ENCODE data around the gene NOC4L.
"Not testable (repeated sequence)": the region's sequence is repeated elsewhere in the genome, so short reads cannot be mapped to it uniquely, and the experiment has no call there.

The NOC4L gene

DNA sequence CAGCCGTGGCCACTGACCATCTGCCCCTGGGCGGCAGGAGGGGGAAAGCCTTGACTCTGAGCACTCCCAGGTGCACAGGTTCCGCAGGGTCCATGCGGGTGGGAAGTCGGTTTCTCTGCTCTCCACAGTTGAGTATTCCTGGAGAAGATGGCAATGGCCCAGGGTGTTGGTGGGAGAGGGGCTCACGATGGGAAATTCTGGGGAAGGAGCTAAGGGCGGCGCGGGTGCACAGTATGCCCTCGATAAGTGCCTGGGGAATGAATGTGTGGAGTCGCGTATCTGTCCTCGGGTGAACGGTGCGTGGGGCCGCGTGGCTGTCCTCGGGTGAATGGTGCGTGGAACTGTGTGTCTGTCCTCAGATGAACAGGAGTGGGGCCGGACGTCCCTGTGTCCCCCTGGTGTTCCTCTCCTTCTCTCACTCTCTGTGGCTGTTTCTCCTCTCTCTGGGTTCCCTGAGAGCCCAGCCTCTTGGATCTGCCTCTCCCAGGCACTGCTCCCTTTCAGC is 38.0 kb downstream of the NOC4L start:
- no peak for DNase-seq (ENCODE audit: low read depth)

DNA sequence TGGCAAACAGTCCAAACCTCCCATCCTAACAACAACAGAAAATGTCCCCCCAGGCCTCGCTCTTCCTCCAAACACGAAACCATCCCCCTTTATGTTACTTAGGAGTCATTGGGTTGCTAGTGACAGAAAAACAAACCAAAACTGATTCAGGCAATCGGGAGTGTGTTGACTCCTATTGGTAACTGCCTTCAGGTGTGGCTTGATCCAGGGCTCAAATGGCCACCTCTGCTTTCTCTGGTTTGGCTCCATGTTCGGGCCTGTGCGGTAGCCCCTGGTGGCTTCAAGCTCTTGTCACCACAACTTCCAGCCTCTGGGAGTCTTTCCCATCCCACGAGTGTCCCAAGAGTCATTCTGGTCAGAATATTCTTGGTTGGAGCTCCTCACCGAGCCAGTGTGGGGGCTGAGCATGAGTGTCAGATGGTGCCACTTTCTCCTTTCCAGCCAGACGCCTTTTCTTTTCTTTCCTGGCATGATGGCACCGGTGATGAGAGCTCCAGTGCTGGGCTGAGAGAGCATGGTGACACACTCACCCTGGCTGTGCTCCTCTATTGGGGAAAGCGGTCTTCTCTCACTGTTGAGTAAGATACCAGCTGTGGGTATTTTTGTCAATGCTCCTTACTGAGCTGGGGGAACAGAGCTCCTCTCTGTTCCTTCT is 38.6 kb downstream of the NOC4L start:
- no peak for DNase-seq (ENCODE audit: low read depth)

GRCh38 chr12:132185705-132186104 is 41.4 kb downstream of the NOC4L start:
- no peak for DNase-seq (ENCODE audit: low read depth)

DNA sequence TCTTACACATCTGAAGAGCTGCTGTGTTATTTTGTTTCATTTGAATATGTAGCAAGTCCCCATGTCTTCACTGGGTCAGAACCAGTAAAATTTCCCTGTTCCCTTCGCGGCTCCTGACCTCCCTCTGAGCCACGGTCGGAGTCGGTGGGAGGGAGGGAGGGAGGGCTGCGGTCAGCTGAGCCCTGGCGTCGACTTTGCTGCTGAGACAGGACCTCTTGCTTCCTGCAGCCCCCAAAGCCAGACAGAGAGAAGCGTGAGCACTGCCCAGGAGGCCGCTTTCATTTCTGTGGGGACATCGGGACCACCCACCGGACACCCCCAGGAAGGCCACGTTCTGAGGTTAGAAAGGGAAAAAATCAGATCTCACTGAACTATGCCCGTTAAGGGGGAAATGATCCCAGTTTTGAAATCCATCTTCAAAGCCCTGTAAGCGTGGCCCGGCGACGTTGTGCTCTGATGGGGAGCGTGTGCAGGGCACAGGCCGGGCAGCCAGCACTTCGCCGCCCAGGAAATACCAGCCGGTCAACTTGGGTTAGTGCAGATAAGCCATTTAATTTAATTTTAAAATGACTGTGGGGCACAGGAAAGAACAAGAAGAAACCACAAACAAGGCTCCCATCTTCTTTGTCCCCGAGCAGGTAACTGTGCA is 42.1 kb downstream of the NOC4L start:
- no peak for DNase-seq (ENCODE audit: low read depth)

GRCh38 chr12:132186857-132187620 is 42.8 kb downstream of the NOC4L start:
- DNase-seq (ENCODE audit: low read depth) = no peak

DNA sequence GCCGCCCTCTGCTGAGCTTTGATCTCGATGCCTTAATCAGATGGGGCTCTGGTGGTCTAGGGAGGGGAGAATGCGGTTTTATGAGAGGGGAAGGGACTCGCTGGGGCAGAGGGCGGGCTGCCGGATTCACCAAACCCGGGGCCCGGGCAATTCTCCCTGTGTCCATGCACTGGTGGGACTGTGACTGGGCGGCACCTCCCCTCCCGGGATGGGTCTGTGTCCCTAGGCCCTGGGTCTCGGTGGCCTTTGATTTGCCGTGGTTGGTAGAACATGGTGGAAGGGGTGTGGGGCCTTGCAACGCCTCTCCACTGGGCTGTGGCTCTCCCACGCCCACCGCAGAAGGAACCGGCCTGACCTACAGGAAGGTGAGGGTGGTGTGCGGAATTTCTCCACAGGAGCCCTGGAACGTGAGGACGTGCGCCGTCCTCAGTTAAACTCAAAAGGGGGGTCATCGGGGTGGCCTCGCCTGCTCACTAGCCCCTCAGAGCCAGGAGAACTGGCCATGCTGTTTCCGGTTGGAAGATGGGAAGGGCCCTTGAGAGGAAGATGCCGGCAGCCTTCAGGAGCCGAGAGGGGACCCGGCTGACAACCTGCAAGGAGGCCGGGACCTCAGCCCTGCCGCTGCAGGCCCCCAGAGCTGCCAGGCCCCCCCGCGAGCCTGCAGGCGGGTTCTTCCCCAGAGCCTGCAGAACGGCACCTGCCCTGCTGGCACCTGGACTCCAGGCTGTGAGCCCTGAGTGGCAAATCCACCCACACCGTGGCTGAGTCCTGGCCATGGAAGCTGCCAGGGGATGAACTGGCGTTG is 43.6 kb downstream of the NOC4L start:
- no peak for DNase-seq (ENCODE audit: low read depth)

DNA sequence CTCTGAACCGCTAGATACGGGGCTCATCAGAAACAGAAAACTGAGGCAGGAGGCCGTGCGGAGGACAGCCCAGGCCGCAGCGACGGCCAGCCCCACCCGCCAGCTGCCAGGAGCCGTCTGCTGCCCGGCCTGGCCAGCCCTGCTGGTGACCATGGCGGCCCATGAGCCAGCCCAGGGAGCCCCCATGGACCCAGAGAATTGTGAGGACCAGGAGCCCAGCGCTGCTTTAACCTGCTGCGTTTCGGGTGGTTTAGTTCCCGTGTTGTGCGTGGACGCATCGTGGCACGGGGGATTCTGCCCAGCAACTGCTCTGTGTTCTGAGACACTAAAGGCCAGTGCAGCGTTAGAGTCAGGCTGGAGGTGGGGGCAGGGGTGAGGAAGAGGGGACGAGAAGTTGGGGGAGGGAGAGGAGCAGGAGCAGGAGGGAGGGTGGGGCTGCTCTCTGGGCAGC is 44.2 kb downstream of the NOC4L start:
- DNase-seq (ENCODE audit: low read depth) = no peak

GRCh38 chr12:132188916-132189325 is 44.7 kb downstream of the NOC4L start:
- DNase-seq (ENCODE audit: low read depth) = no peak

DNA sequence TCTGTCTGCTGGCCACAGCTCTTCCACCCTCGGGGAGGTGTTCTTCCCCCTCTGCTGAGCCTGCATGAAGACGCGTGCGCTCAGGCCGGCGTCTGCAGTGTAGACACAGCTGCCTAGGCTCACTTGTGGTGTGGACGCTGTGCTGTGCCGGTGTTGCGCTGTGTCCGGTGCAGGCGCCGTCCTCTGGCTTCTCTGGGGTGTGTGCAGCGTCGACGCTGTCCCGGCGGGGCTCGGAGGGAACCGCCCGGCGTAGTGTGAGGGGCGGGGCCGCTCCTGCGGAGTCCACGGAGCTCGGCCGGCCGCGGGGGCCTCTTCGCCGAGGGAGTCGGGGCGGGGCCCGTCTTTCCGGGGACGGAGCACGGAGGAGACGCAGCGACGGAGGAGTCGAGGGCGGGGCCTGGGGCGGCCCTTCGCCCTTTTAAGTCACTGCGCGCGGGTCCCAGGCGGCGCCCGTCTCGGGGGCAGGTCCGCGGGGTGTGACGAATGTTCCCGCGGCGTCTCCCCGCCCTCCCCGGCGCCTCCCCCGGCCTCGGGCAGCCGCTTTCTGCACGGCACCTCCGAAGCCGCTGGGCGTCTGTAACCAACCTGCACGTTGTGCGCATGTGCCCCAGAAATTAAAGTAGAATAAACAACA is 45.2 kb downstream of the NOC4L start:
- DNase-seq (ENCODE audit: low read depth) = peak; percentile 93

- no peak for DNase-seq (ENCODE audit: low read depth)
These were observed 45.9 kb downstream of the NOC4L start for GRCh38 chr12:132190012-132190755.

DNA sequence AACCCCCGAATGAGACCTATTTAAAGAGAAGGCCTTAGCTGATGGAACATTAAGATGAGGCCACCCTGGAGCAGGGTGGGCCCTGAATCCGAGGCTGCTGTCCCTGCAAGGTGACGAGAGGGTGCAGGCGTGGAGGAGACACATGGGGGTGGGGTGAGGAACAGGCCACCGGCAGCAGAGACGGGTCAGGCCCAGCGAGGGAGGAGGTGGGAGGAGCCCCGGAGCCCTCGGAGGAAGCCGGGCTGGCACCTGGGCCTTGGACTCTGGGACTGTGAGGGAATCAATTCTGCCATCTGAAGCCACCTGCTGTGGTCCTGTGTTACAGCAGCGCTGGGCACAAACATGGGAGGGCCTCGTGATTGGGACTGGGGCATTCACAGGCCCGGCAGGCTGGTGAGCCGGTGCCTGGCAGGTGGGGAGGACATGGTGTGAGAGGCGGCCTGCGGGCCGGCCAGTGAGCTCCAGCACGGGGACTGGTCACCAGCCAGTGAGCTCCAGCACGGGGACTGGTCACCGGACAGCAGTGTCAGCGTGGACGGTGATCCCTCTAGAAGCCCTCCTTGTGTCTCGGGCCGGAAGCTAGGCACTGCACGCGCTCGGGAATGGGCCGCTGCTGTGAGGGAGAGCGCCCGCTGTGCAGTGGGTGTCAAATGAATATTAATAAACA is 46.7 kb downstream of the NOC4L start:
- DNase-seq (ENCODE audit: low read depth) = no peak

GRCh38 chr12:132191715-132192553 is 47.7 kb downstream of the NOC4L start:
- no peak for DNase-seq (ENCODE audit: low read depth)

DNA sequence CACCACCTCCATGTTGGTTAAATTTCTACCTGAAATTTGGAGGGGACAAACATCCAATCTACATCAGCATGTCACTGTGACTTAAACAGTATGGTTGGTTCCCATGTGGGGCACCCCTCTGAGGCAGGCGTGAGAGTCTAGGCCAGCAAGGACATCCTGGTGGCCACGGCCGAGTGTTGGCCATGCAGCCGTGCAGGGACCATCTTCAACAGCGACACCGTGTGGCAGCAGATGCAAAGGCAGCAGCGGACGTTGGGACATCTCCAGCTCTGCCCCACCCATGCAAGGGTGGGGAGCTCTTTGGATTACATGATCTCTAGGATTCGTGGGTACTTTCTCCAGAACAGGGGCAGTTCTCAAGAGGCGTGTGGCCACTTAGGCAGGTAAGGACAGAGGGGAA is 49.8 kb downstream of the NOC4L start:
- no peak for DNase-seq (ENCODE audit: low read depth)

GRCh38 chr12:132194556-132194955 is 50.3 kb downstream of the NOC4L start:
- no peak for DNase-seq (ENCODE audit: low read depth)

DNA sequence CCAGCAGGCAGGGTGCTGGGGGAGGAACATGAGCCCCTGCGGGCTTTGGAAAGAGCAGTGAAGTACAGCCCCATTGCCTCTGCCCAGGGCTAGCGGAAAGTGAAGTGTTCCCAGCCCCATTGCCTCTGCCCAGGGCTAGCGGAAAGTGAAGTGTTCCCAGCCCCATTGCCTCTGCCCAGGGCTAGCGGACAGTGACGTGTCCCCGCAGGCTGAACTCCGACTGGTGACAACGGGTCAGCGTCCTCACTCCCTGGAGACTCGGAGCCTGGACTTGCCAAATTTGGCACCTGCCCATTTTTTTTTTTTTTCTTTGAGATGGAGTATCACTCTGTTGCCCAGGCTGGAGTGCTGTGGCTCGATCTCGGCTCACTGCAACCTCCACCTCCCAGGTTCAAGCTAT is 51.0 kb downstream of the NOC4L start:
- DNase-seq (ENCODE audit: low read depth) = not testable (repeated sequence)

GRCh38 chr12:132196038-132196872 is 52.0 kb downstream of the NOC4L start:
- no peak for DNase-seq (ENCODE audit: low read depth)

- no peak for DNase-seq (ENCODE audit: low read depth)
These were observed 52.7 kb downstream of the NOC4L start for GRCh38 chr12:132196873-132197390.
